ACC112 (cell line): Measurements from ENCODE around the gene PFAS.

Source experiments
- H2AFZ ChIP-seq: fragments of 200-600 bp; sonication (generic); one replicate; pipeline ENCODE4 v1.6.0; 2017; ENCODE audit warnings: antibody characterized with exemption, low read length; ENCODE audit not compliant: unreplicated experiment
- H3K27ac ChIP-seq: fragments of 200-600 bp; sonication (generic); 2 replicates; pipeline ENCODE4 v1.5.1; 2014; ENCODE audit warnings: low read depth, mild to moderate bottlenecking, antibody characterized with exemption, low read length, moderate library complexity
- H3K27me3 ChIP-seq: fragments of 200-600 bp; sonication (generic); 2 replicates; pipeline ENCODE4 v1.6.1; 2014; ENCODE audit warnings: mild to moderate bottlenecking, antibody characterized with exemption, low read length, moderate library complexity, mixed read lengths; ENCODE audit not compliant: insufficient read depth
- H3K36me3 ChIP-seq: fragments of 200-600 bp; sonication (generic); 2 replicates; pipeline ENCODE4 v1.6.1; 2016; ENCODE audit warnings: mild to moderate bottlenecking, antibody characterized with exemption, low read length, moderate library complexity, mixed read lengths; ENCODE audit not compliant: insufficient read depth
- H3K4me1 ChIP-seq: fragments of 200-600 bp; sonication (generic); one replicate; pipeline ENCODE4 v1.6.1; 2016; ENCODE audit warnings: low read length, mixed read lengths; ENCODE audit not compliant: insufficient read depth, unreplicated experiment, control insufficient read depth
- H3K4me3 ChIP-seq: fragments of 200-600 bp; sonication (generic); 2 replicates; pipeline ENCODE4 v1.5.1; 2014; ENCODE audit warnings: mild to moderate bottlenecking, low read depth, low read length
- H3K79me2 ChIP-seq: fragments of 200-600 bp; sonication (generic); one replicate; pipeline ENCODE4 v1.6.0; 2016; ENCODE audit warnings: low read length; ENCODE audit not compliant: control insufficient read depth, unreplicated experiment, insufficient read depth

Gene PFAS

DNA sequence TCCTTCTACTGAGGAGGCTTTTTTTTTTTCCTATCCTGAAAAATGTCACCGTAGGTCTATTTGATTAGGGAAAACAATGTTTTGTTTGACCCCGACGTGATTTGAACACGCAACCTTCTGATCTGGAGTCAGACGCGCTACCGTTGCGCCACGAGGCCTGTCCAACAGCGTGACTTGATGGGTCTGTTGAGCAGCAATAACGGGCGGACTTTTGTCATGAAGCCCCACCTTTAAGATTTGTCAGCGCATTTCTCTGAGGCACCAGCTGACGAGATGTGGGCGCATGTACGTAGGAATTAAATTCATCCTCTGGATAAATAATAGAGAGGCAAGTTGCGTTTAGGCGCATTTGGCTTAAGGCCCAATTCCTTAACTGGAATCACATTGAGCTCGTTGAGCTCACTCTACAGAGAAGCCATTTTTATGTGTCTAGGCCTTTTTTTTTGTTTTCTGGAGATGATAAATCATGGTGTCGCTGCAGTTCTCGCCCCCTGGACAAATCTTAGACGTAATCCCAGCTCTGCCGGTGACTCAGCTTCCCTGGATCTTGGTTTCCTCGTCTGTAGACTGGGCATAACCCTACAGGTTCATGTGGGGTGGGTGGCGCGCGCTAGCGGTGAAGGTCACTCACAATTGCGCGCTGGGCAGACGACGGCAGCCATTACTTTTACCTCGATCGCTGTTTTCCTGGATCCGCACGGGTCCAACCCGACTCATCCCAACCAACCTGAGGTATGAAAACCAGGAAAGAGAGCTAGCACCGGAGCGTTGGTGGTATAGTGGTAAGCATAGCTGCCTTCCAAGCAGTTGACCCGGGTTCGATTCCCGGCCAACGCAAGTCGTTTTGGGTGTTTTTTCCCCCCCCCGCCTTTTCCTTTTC lies 28.1 kb upstream of the PFAS start:
- Histone ChIP-seq H3K4me3 (peak overlapping the region; percentile 85), H2AFZ (peak overlapping the region; percentile 88), H3K4me1 (peaks cover 5% of the 10 kb centered on the region), H3K27ac (peak overlapping the region; percentile 85), H3K79me2 (no peaks in the 10 kb centered on the region), H3K36me3 (no peaks in the 10 kb centered on the region), H3K27me3 (no peaks in the 10 kb centered on the region)

DNA sequence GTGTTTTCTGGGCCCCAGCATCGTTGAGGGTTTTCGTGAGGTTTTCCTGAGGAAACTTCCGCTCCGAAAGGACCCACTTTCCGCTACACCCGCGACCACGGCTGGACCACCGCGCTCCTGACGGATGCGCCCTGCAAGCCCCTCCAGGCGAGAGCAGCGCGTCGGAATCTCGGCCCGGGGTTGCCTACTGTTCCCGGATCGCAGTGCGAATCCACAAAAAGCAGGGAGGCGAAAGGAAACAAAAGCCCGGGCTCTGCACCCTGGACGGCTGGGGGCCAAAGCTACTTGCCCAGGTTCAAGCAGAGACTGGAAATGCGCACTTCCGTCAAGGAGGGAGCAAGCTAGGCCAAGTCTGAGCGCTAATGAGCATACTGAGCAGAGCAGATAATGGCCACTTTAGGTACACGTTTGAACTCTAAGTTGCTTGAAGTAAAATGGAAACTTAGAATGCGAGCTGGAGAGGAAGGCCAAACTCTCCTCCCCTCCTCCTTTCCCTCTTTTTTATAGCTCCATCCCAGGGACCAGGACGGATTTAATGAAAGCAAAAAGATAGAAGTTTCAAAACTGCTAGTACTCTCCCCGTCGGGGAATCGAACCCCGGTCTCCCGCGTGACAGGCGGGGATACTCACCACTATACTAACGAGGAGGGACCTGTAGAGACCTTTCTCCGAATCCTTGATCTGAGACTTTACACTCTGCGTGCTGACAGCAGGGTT lies 27.3 kb upstream of the PFAS start:
- Histone ChIP-seq H3K79me2 (no peaks in the 10 kb centered on the region), H3K4me3 (peak overlapping the region; percentile 85), H3K27me3 (no peaks in the 10 kb centered on the region), H3K36me3 (no peaks in the 10 kb centered on the region), H3K27ac (peak overlapping the region; percentile 85), H2AFZ (peak overlapping the region; percentile 34), H3K4me1 (peaks cover 5% of the 10 kb centered on the region)

DNA sequence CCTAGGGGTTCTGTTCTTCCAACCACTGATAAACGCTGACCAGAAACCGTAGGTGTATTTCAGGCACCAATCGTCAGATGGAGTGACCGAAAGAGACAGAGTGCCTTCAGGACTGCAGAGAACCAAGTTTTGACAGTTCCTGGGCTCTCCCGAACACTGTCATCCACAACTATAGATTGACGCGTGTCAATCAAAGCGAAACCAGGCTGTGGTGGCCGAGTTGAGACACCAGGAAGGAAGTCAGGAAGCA lies 26.8 kb upstream of the PFAS start:
- peaks cover 5% of the 10 kb centered on the region for H3K4me1 ChIP-seq
- H3K4me3 ChIP-seq = peak overlapping the region; percentile 85
- H2AFZ ChIP-seq = no peak overlapping the region
- H3K27ac ChIP-seq = peak overlapping the region; percentile 85
- no peaks in the 10 kb centered on the region for H3K36me3 ChIP-seq
- H3K79me2 ChIP-seq = no peaks in the 10 kb centered on the region
- no peaks in the 10 kb centered on the region for H3K27me3 ChIP-seq

DNA sequence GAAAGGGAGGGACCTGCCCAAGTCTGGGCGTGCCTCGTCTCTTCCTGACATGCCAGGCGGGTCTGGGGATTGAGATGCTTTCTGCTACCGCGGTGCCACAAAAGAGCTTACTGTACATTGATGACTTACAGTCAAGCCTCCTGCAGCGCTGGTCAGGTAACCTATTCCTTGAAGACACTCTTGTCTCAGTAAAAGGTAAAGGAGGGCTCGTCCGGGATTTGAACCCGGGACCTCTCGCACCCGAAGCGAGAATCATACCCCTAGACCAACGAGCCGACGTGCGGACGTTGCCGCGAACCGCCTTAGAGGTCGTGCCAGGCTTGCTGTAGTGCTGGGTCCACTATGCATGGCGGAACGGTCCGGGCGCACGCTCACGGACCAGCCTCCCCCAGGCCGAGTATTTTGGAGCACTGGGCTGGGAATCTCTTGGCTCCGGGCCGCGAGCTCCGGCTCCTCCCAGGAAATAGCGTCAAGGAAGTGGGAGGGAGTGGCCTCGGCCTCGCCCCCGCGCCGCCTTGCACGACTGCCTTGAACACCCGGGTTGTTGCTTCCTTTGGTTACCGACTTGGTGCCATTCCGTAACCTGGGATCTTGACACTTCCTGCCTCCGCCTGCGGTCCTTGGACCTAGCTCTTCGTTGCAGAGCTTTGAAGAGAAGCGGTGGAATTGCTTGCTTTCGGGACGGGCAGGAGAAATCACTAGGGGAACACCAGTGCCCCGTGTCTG lies 26.3 kb upstream of the PFAS start:
- no peaks in the 10 kb centered on the region for H3K27me3 ChIP-seq
- peak overlapping the region; percentile 9 for H2AFZ ChIP-seq
- peak overlapping the region; percentile 85 for H3K27ac ChIP-seq
- no peaks in the 10 kb centered on the region for H3K36me3 ChIP-seq
- no peaks in the 10 kb centered on the region for H3K79me2 ChIP-seq
- H3K4me3 ChIP-seq = peak overlapping the region; percentile 85
- H3K4me1 ChIP-seq = peaks cover 5% of the 10 kb centered on the region

DNA sequence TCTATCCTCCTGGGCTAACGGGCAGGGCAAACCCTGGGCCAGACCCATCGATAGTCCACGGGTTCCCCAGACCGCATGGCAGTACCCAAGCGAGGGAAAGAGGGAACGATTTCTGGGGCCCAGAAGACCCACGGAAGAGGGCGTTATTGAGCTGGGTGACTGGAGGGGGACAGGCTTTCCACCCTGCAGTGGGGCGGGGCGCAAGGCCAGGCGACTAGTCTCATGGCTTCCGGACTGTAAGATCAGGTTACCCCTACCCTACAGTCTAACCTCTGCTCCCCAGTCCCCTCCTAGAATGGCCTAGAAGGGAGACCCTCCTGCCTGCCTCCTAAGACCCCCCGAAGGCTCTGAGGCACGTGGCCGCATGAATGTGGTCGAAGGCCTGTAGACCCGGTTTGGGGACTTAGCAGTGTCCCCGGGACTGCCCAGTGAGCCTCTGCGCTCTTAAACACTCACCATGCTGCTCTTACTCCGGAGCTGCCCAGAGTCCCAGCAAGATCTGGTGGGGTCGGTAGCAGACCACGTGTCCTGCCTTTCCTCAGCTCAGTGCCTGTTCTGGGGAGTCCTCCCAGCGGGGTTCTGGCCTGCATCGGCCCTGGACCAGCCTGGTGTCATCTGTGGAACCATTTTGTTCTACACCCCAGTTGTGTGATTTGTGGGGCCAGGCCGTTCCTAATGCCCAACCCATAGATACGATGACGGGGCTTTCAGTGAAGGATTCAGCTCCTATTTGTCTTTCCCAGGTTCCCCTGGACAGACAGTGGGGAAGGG lies 25.5 kb upstream of the PFAS start:
- no peaks in the 10 kb centered on the region for H3K36me3 ChIP-seq
- no peaks in the 10 kb centered on the region for H3K27me3 ChIP-seq
- H3K79me2 ChIP-seq = no peaks in the 10 kb centered on the region
- peak overlapping the region; percentile 85 for H3K27ac ChIP-seq
- peaks cover 5% of the 10 kb centered on the region for H3K4me1 ChIP-seq
- peak overlapping the region; percentile 88 for H2AFZ ChIP-seq
- H3K4me3 ChIP-seq = peak overlapping the region; percentile 85

DNA sequence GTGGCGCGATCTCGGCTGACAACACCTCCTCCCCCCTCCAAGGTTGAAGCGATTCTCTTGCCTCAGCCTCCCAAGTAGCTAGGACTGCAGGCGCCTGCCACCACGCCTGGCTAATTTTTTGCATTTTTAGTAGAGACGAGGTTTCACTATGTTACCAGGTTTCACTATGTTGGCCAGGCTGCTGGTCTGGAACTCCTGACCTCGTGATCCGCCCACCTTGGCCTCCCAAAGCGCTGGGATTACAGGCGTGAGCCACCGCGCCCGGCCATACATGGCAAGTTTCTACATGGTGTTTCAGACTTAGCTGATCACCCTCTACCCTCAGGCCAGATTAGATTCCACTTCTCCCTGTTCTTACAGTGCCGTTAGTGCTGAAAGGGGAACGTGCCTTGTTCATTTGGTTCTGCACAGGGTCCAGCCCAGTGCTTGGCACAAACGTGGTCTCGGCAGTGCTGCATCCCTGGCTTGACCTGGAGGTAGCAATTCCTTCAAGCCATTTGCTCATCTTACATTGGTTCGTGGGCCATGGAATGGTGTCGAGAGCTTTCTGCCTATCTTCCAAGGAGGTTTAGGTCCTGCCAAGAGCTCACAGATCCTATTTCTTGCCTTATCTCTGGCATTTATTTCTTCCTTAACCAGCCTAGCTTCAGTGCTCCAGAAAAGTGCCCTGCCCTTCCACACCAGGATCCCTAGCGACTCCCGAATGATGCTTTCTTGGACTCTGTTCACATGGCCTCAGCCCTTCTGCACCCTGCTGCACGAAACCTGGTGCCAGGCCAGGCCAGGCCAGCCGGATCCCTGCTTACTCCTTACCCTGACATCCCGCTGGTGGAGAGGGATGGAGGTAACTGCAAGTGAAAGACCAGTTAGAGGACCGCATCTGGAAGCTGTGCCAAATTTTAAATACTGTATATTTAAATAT lies 23.9 kb upstream of the PFAS start:
- H3K36me3 ChIP-seq = no peaks in the 10 kb centered on the region
- H3K27ac ChIP-seq = no peak overlapping the region
- peaks cover 5% of the 10 kb centered on the region for H3K4me1 ChIP-seq
- no peaks in the 10 kb centered on the region for H3K79me2 ChIP-seq
- H3K27me3 ChIP-seq = no peaks in the 10 kb centered on the region
- H3K4me3 ChIP-seq = no peak overlapping the region
- no peak overlapping the region for H2AFZ ChIP-seq

DNA sequence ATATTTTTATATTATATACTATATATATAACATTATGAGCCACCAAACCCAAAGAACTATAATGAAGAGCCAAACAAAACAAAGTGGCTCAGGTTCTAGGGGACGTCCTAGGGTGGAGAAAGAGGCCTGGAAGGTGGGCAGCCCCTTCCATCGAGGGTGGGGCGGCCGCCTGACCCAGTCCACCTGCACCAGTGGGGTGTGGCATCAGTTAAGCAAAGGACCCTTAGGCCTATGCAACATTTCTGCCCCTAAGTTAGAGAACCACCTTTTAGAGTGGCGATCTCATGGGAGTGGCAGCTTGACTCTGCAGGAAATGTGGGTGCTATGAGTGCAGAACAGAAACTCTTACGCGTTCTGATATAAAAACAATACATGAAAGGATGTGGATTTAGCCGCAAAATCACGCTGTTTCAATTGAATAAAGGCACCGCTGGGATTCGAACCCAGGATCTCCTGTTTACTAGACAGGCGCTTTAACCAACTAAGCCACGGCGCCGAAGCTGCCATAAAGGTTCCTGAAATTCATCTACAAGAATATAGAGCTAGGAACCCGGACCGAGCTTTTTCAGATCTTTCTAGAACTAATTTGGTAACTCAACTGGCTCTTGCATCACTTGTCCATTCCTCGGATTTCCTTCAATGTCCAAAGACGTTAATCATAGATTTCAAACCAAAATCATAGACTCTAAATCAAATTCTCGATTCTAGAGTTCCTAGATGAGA lies 23.1 kb upstream of the PFAS start:
- H3K27ac ChIP-seq = peak overlapping the region; percentile 87
- H3K4me1 ChIP-seq = peaks cover 5% of the 10 kb centered on the region
- H2AFZ ChIP-seq = no peak overlapping the region
- H3K79me2 ChIP-seq = no peaks in the 10 kb centered on the region
- peak overlapping the region; percentile 64 for H3K4me3 ChIP-seq
- no peaks in the 10 kb centered on the region for H3K36me3 ChIP-seq
- no peaks in the 10 kb centered on the region for H3K27me3 ChIP-seq

DNA sequence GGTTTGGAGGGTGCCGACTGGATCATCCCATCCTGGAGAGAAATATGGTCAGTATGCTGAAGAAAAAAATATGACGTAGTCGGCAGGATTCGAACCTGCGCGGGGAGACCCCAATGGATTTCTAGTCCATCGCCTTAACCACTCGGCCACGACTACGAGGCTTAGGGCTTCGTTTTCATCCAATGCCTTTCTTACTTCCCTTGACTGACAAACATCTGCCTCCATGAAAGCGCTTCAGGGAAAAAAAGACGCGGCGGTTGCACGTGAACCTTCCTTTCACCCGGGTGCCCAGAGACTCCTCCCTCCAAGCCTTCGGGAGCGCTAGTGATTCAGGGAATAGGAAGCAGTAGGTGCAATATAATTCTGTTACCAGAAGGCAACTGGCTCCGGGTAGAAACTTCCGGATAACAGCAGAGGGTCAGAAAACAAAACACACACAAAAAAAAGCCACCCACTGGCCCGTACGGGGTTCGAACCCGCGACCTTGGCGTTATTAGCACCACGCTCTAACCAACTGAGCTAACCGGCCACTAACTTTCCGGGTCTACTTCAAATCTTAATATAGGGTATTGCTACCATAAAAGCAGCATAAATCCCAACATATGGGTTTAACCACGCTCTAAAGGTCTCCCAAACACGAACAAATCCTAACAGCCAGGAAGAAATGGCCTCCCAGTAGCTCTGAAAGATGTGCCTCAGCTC lies 22.4 kb upstream of the PFAS start:
- H2AFZ ChIP-seq = no peak overlapping the region
- H3K4me1 ChIP-seq = peaks cover 5% of the 10 kb centered on the region
- H3K27me3 ChIP-seq = no peaks in the 10 kb centered on the region
- no peaks in the 10 kb centered on the region for H3K36me3 ChIP-seq
- peak overlapping the region; percentile 87 for H3K27ac ChIP-seq
- peak overlapping the region; percentile 64 for H3K4me3 ChIP-seq
- H3K79me2 ChIP-seq = no peaks in the 10 kb centered on the region

DNA sequence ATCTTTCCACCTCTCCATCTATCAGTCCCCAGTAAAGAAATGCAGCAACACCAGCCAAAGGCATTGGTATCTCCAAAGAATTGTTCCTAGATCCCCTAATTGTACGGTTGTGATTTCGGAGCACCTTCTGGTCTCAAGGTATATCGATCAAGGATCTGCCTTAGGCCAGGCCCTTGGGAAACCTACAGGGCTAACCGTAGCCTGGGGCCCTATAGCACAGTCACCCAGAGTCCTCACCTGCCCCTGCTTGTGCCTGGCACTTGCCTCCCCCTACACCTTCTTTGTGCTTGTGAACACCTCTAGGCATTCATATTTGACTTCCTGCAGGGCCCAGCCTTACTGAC lies 21.9 kb upstream of the PFAS start:
- Histone ChIP-seq H3K36me3 (no peaks in the 10 kb centered on the region), H3K4me3 (peak overlapping the region; percentile 64), H3K27ac (peak overlapping the region; percentile 87), H2AFZ (no peak overlapping the region), H3K27me3 (no peaks in the 10 kb centered on the region), H3K4me1 (peaks cover 5% of the 10 kb centered on the region), H3K79me2 (no peaks in the 10 kb centered on the region)
